HuH-7.5 (cell line): Measurements from ENCODE around the gene SPRED2.

Experiments used
- DNase-seq: peaks from one replicate; pipeline ENCODE4 v3.0.0; 2011; ENCODE audit warnings: low spot score

SPRED2 gene

GRCh38 chr2:65383541-65384488, 48.6 kb downstream of the SPRED2 start:
- no peak for DNase-seq

GRCh38 chr2:65382776-65383357, 49.5 kb downstream of the SPRED2 start:
- DNase-seq, result no peak

- DNase-seq, result no peak
These were observed 50.1 kb downstream of the SPRED2 start for GRCh38 chr2:65382323-65382722.

- no peak for DNase-seq
These were observed 50.8 kb downstream of the SPRED2 start for GRCh38 chr2:65381607-65382051.

GRCh38 chr2:65380255-65380654, 52.1 kb downstream of the SPRED2 start:
- no peak for DNase-seq

- no peak for DNase-seq
These were observed 52.7 kb downstream of the SPRED2 start for GRCh38 chr2:65379721-65380171.

- no peak for DNase-seq
These were observed 53.2 kb downstream of the SPRED2 start for GRCh38 chr2:65379223-65379622.

GRCh38 chr2:65378290-65378689, 54.1 kb downstream of the SPRED2 start:
- no peak for DNase-seq

GRCh38 chr2:65377556-65378192, 54.7 kb downstream of the SPRED2 start:
- DNase-seq, result no peak

GRCh38 chr2:65375723-65376122, 56.7 kb downstream of the SPRED2 start:
- no peak for DNase-seq

GRCh38 chr2:65374999-65375398, 57.4 kb downstream of the SPRED2 start:
- DNase-seq, result no peak

- no peak for DNase-seq
These were observed 57.8 kb downstream of the SPRED2 start for GRCh38 chr2:65374575-65374974.

GRCh38 chr2:65373365-65373918, 59.0 kb downstream of the SPRED2 start:
- DNase-seq, result no peak

- DNase-seq, result no peak
These were observed 59.8 kb downstream of the SPRED2 start for GRCh38 chr2:65372619-65373018.

GRCh38 chr2:65371074-65371434, 61.3 kb downstream of the SPRED2 start:
- DNase-seq, result no peak

GRCh38 chr2:65370387-65371073, 61.9 kb downstream of the SPRED2 start:
- DNase-seq, result no peak

- no peak for DNase-seq
These were observed 62.4 kb downstream of the SPRED2 start for GRCh38 chr2:65369980-65370379.

- DNase-seq, result no peak
These were observed 62.8 kb downstream of the SPRED2 start for GRCh38 chr2:65369574-65369973.

GRCh38 chr2:65368468-65368867, 63.9 kb downstream of the SPRED2 start:
- no peak for DNase-seq

GRCh38 chr2:65367524-65367923, 64.9 kb downstream of the SPRED2 start:
- no peak for DNase-seq

- no peak for DNase-seq
These were observed 65.7 kb downstream of the SPRED2 start for GRCh38 chr2:65366595-65367125.
